ENCODE results near the gene MICA. TPM values are rescaled to one million over a fixed set of nuclear protein-coding genes. Genes with fewer than 3 reads are reported as not detected.

Gene MICA
- total RNA-seq, 1 donor from 2014 or later: 70.0 TPM

- Histone ChIP-seq H3K27ac (ENCODE audit: low read depth, low read length) (no peak overlapping the region), H3K4me1 (ENCODE audit: insufficient read depth, low read length) (no peaks in the 10 kb centered on the region), H2AFZ (ENCODE audit: low read depth, low read length) (no peak overlapping the region), H3K27me3 (ENCODE audit: insufficient read depth, low read length) (peaks cover 11% of the 10 kb centered on the region), H3K9ac (ENCODE audit: low read length) (no peak overlapping the region), H3K9me3 (ENCODE audit: insufficient read depth, low read depth, low read length) (no peaks in the 10 kb centered on the region), H3K4me2 (ENCODE audit: low read length) (no peak overlapping the region), H3K36me3 (ENCODE audit: insufficient read depth, low read length) (no peaks in the 10 kb centered on the region), H4K20me1 (ENCODE audit: insufficient read depth, low read length) (no peaks in the 10 kb centered on the region), H3K79me2 (ENCODE audit: insufficient read depth, low read length) (no peaks in the 10 kb centered on the region), H3K4me3 (ENCODE audit: insufficient read depth, low read depth, low read length) (no peak overlapping the region)
- H3K36me3 Mint-ChIP-seq (ENCODE audit: low read depth, unreplicated experiment): peaks cover 1% of the 10 kb centered on the region
- peaks cover 29% of the 10 kb centered on the region for H3K9me3 Mint-ChIP-seq (ENCODE audit: unreplicated experiment)
- TF ChIP-seq CTCF (IDR thresholded peaks at IDR 0.05; ENCODE audit: insufficient read depth, low read depth, low read length) (no peak), EZH2 (IDR thresholded peaks at IDR 0.05; ENCODE audit: insufficient read depth, low read length) (no peak)
- DNase-seq (ENCODE audit: low read depth): no peak
- no peak overlapping the region for H3K4me3 Mint-ChIP-seq (ENCODE audit: unreplicated experiment)
- no peaks in the 10 kb centered on the region for H3K4me1 Mint-ChIP-seq (ENCODE audit: low read depth, unreplicated experiment)
- FAIRE-seq: no peak
- no peak overlapping the region for H3K27ac Mint-ChIP-seq (ENCODE audit: unreplicated experiment)
- peaks cover 29% of the 10 kb centered on the region for H3K27me3 Mint-ChIP-seq (ENCODE audit: low read depth, unreplicated experiment)
These were observed 34.8 kb downstream of the MICA start for GRCh38 chr6:31438222-31438621.

DNA sequence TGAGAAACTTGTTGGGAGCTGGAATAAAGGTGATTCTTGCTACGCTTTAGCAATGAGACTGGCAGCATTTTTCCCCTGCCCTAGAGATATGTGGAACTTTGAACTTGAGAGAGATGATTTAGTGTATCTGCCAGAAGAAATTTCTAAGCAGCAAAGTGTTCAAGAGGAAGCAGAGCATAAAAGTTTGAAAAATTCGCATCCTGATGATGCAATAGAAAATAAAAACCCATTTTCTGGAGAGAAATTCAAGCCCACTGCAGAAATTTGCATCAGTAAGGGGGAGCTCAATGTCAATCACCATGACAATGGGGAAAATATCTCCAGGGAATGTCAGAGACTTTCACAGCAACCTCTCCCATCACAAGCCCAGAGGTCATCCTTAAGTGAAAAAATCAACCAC is 35.3 kb downstream of the MICA start:
- no peak overlapping the region for H3K4me3 Mint-ChIP-seq (ENCODE audit: unreplicated experiment)
- Histone ChIP-seq H3K27me3 (ENCODE audit: insufficient read depth, low read length) (peaks cover 11% of the 10 kb centered on the region), H3K9me3 (ENCODE audit: insufficient read depth, low read depth, low read length) (no peaks in the 10 kb centered on the region), H3K79me2 (ENCODE audit: insufficient read depth, low read length) (no peaks in the 10 kb centered on the region), H3K4me3 (ENCODE audit: insufficient read depth, low read depth, low read length) (no peak overlapping the region), H4K20me1 (ENCODE audit: insufficient read depth, low read length) (no peaks in the 10 kb centered on the region), H3K9ac (ENCODE audit: low read length) (no peak overlapping the region), H2AFZ (ENCODE audit: low read depth, low read length) (no peak overlapping the region), H3K4me1 (ENCODE audit: insufficient read depth, low read length) (no peaks in the 10 kb centered on the region), H3K27ac (ENCODE audit: low read depth, low read length) (no peak overlapping the region), H3K4me2 (ENCODE audit: low read length) (no peak overlapping the region), H3K36me3 (ENCODE audit: insufficient read depth, low read length) (no peaks in the 10 kb centered on the region)
- peaks cover 25% of the 10 kb centered on the region for H3K27me3 Mint-ChIP-seq (ENCODE audit: low read depth, unreplicated experiment)
- peaks cover 26% of the 10 kb centered on the region for H3K9me3 Mint-ChIP-seq (ENCODE audit: unreplicated experiment)
- no peaks in the 10 kb centered on the region for H3K4me1 Mint-ChIP-seq (ENCODE audit: low read depth, unreplicated experiment)
- DNase-seq (ENCODE audit: low read depth) (no peak), FAIRE-seq (no peak)
- TF ChIP-seq CTCF (IDR thresholded peaks at IDR 0.05; ENCODE audit: insufficient read depth, low read depth, low read length) (no peak), EZH2 (IDR thresholded peaks at IDR 0.05; ENCODE audit: insufficient read depth, low read length) (no peak)
- peaks cover 1% of the 10 kb centered on the region for H3K36me3 Mint-ChIP-seq (ENCODE audit: low read depth, unreplicated experiment)
- H3K27ac Mint-ChIP-seq (ENCODE audit: unreplicated experiment): no peak overlapping the region

DNA sequence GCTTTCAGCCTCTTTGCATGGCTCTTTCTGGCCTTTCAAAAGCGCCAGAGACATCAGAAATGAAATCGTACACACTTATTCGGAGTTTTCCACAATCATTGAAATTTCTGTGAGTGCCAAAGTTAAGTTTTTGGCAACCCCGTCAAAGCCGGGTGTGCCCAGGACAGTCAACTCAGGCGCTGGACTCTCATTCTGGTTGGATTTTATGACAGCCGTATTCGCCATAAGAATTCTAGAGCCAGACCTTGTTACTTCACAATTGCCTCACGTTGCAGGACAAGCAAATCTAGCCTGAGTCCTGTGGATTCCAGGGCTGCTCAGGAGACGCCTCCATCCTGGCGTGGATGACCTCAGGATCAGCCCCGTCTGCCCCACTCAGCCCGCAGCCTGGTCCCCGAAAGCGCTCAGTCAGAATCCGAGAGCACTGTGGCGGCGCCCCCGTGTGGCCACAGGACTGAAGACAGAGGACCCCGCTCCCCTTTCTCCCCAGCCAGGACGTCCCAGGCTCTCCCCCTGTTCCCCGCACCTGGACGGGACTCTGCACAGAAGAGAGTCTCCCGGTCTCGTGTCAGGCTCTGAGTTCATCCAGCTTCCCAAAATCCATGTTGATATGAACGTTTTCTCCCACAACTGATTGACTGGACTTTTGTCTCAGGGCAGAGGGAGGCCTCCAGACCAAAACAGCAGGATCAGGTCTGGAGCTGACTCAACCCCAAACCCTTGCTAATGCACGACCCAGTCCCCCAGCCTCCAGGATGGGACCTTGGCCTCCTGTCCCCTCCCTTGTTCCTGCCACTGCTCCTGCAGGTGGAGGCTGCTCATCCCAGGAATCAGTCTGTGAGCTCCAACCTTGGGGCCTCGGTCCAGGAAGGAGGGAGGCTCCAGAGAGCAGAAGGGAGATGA is 38.2 kb downstream of the MICA start:
- H3K4me3 Mint-ChIP-seq (ENCODE audit: unreplicated experiment): no peak overlapping the region
- Histone ChIP-seq H3K4me1 (ENCODE audit: insufficient read depth, low read length) (no peaks in the 10 kb centered on the region), H4K20me1 (ENCODE audit: insufficient read depth, low read length) (no peaks in the 10 kb centered on the region), H3K36me3 (ENCODE audit: insufficient read depth, low read length) (no peaks in the 10 kb centered on the region), H2AFZ (ENCODE audit: low read depth, low read length) (peak overlapping the region; percentile 12), H3K27me3 (ENCODE audit: insufficient read depth, low read length) (peaks cover 24% of the 10 kb centered on the region), H3K9me3 (ENCODE audit: insufficient read depth, low read depth, low read length) (no peaks in the 10 kb centered on the region), H3K4me2 (ENCODE audit: low read length) (peak overlapping the region; percentile 39), H3K79me2 (ENCODE audit: insufficient read depth, low read length) (no peaks in the 10 kb centered on the region), H3K9ac (ENCODE audit: low read length) (no peak overlapping the region), H3K4me3 (ENCODE audit: insufficient read depth, low read depth, low read length) (no peak overlapping the region), H3K27ac (ENCODE audit: low read depth, low read length) (no peak overlapping the region)
- peaks cover 1% of the 10 kb centered on the region for H3K36me3 Mint-ChIP-seq (ENCODE audit: low read depth, unreplicated experiment)
- TF ChIP-seq EZH2 (IDR thresholded peaks at IDR 0.05; ENCODE audit: insufficient read depth, low read length) (no peak), CTCF (IDR thresholded peaks at IDR 0.05; ENCODE audit: insufficient read depth, low read depth, low read length) (peak; percentile 62)
- no peak for FAIRE-seq
- H3K27ac Mint-ChIP-seq (ENCODE audit: unreplicated experiment): no peak overlapping the region
- peaks cover 22% of the 10 kb centered on the region for H3K27me3 Mint-ChIP-seq (ENCODE audit: low read depth, unreplicated experiment)
- peak; percentile 8 for DNase-seq (ENCODE audit: low read depth)
- no peaks in the 10 kb centered on the region for H3K4me1 Mint-ChIP-seq (ENCODE audit: low read depth, unreplicated experiment)
- peaks cover 13% of the 10 kb centered on the region for H3K9me3 Mint-ChIP-seq (ENCODE audit: unreplicated experiment)

Measured in astrocyte (in vitro differentiated cells and primary cell).